Hepatocyte (in vitro differentiated cells): ENCODE data around the gene RELL1. TPM values are rescaled to one million over a fixed set of nuclear protein-coding genes. Genes with fewer than 3 reads are reported as not detected.

ENCODE experiments used
- DNase-seq: peaks from one replicate; pipeline ENCODE4 v3.0.0-alpha.2; 2016; ENCODE audit warnings: low spot score
- H2AFZ ChIP-seq: fragments of 200-600 bp; sonication (generic); 2 replicates; pipeline ENCODE4 v1.6.0; 2016; ENCODE audit warnings: antibody characterized with exemption, mild to moderate bottlenecking
- H3K27ac ChIP-seq: fragments of 200-600 bp; sonication (generic); 2 replicates; pipeline ENCODE4 v1.5.1; 2016; ENCODE audit warnings: mild to moderate bottlenecking
- H3K27me3 ChIP-seq: fragments of 200-600 bp; sonication (generic); 2 replicates; pipeline ENCODE4 v1.6.1; 2016
- H3K36me3 ChIP-seq: fragments of 200-600 bp; sonication (generic); replicated peaks from 2 replicates; pipeline ENCODE4 v1.5.1; 2016; ENCODE audit warnings: low read depth; ENCODE audit not compliant: insufficient read depth
- H3K4me1 ChIP-seq: fragments of 200-600 bp; sonication (generic); 2 replicates; pipeline ENCODE4 v1.5.1; 2016; ENCODE audit warnings: mild to moderate bottlenecking, moderate library complexity; ENCODE audit not compliant: insufficient read depth
- H3K4me2 ChIP-seq: fragments of 200-600 bp; sonication (generic); 2 replicates; pipeline ENCODE4 v1.6.0; 2016
- H3K4me3 ChIP-seq: fragments of 200-600 bp; sonication (generic); 2 replicates; pipeline ENCODE4 v1.5.1; 2016; ENCODE audit warnings: mild to moderate bottlenecking
- H3K79me2 ChIP-seq: fragments of 200-600 bp; sonication (generic); 2 replicates; pipeline ENCODE4 v1.6.0; 2017; ENCODE audit warnings: mild to moderate bottlenecking
- H3K9me2 ChIP-seq: fragments of 200-600 bp; sonication (generic); replicated peaks from 2 replicates; pipeline ENCODE4 v1.6.0; 2017; ENCODE audit warnings: mild to moderate bottlenecking; ENCODE audit not compliant: insufficient read depth
- H3K9me3 ChIP-seq: fragments of 200-600 bp; sonication (generic); 2 replicates; pipeline ENCODE4 v1.5.1; 2016; ENCODE audit warnings: low read depth, mild to moderate bottlenecking
- H4K20me1 ChIP-seq: fragments of 200-600 bp; sonication (generic); 2 replicates; pipeline ENCODE4 v1.6.0; 2016; ENCODE audit warnings: mild to moderate bottlenecking; ENCODE audit not compliant: insufficient read depth, poor library complexity, severe bottlenecking
- EZH2 ChIP-seq: fragments of 200-600 bp; sonication (generic); IDR thresholded peaks from 2 replicates; pipeline ENCODE4 v1.6.1; 2016; ENCODE audit warnings: antibody characterized with exemption, mild to moderate bottlenecking, borderline replicate concordance
- EZH2phosphoT487 ChIP-seq: fragments of 200-600 bp; sonication (generic); IDR thresholded peaks from one replicate; pipeline ENCODE4 v1.6.1; 2018; ENCODE audit warnings: antibody characterized with exemption, mild to moderate bottlenecking, low read depth, moderate library complexity; ENCODE audit not compliant: unreplicated experiment, severe bottlenecking
- WGBS: methylation state at CpG from one replicate; pipeline ENCODE4 v1.1.6; 2016; ENCODE audit warnings: low lambda C conversion rate; ENCODE audit errors: missing lambda C conversion rate; 5-methylcytosine and 5-hydroxymethylcytosine counted together
- polyA plus RNA-seq: library from polyadenylated mRNA; unstranded; fragments of >200 nt; fragmentation: Nextera tagmentation; extraction: Ambion mirVana; gene quantifications from 2 replicates; pipeline ENCODE4 v1.2.1, GENCODE V29; 2016
- total RNA-seq: library from RNA; depleted of rRNA; stranded (reverse); fragments of >200 nt; gene quantifications from 2 replicates; pipeline ENCODE4 v1.2.3, GENCODE V29; 2014
- TF ChIP-seq, protein P1 (sequence below): fragments of 200-600 bp; sonication (generic); IDR thresholded peaks from 2 replicates; pipeline ENCODE4 v1.5.1; 2016; ENCODE audit warnings: antibody characterized with exemption, mild to moderate bottlenecking; ENCODE audit not compliant: poor library complexity

Gene RELL1
- total and polyA plus RNA-seq, 2 experiments from 2014 or later = 5.5 to 39.8 TPM

DNA sequence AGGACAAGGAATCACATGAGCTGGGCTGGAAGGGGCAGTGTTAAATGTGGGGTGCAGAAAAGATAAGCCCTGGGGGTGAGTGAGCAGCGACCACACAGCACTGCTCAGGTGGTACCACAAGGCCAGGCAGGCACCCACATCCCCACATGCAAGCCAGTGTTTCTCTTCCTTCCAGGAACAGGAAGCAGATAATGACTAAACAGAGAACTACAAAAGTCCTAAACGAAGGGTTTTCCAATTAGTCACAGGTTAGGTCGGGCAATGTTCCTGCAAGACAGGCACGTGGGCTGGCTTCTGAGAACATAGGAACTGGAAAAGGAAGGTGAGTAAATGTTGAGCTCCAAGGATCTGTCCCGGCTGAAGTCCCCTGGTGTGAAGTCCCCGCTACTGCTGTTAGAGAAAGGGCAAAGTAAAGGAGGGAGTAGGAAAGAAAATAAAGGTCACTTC lies 19.5 kb downstream of the RELL1 start:
- Histone ChIP-seq H3K27me3 (no peaks in the 10 kb centered on the region), H3K4me2 (peak overlapping the region; percentile 27), H3K9me3 (no peaks in the 10 kb centered on the region), H3K79me2 (peaks cover 56% of the 10 kb centered on the region), H3K9me2 (no peaks in the 10 kb centered on the region), H3K27ac (peak overlapping the region; percentile 78), H3K4me3 (no peak overlapping the region), H2AFZ (no peak overlapping the region), H4K20me1 (no peaks in the 10 kb centered on the region), H3K36me3 (no peaks in the 10 kb centered on the region), H3K4me1 (peaks cover 48% of the 10 kb centered on the region)
- TF ChIP-seq EZH2phosphoT487 = no peak
- TF ChIP-seq, protein P1, sequence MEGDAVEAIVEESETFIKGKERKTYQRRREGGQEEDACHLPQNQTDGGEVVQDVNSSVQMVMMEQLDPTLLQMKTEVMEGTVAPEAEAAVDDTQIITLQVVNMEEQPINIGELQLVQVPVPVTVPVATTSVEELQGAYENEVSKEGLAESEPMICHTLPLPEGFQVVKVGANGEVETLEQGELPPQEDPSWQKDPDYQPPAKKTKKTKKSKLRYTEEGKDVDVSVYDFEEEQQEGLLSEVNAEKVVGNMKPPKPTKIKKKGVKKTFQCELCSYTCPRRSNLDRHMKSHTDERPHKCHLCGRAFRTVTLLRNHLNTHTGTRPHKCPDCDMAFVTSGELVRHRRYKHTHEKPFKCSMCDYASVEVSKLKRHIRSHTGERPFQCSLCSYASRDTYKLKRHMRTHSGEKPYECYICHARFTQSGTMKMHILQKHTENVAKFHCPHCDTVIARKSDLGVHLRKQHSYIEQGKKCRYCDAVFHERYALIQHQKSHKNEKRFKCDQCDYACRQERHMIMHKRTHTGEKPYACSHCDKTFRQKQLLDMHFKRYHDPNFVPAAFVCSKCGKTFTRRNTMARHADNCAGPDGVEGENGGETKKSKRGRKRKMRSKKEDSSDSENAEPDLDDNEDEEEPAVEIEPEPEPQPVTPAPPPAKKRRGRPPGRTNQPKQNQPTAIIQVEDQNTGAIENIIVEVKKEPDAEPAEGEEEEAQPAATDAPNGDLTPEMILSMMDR = no peak
- TF ChIP-seq EZH2 = no peak
- DNase-seq = peak; percentile 84
- 40% methylated on average over 6 of the region's 6 CpGs for WGBS

GRCh38 chr4:37665333-37666320 lies 20.5 kb downstream of the RELL1 start:
- H3K27ac ChIP-seq = peak overlapping the region; percentile 78
- 80% methylated on average over 10 of the region's 10 CpGs for WGBS
- H3K27me3 ChIP-seq = no peaks in the 10 kb centered on the region
- peaks cover 54% of the 10 kb centered on the region for H3K79me2 ChIP-seq
- DNase-seq = no peak
- peaks cover 53% of the 10 kb centered on the region for H3K4me1 ChIP-seq
- peaks cover 4% of the 10 kb centered on the region for H4K20me1 ChIP-seq
- no peaks in the 10 kb centered on the region for H3K9me3 ChIP-seq
- H2AFZ ChIP-seq = no peak overlapping the region
- no peaks in the 10 kb centered on the region for H3K9me2 ChIP-seq
- H3K4me2 ChIP-seq = peak overlapping the region; percentile 27
- no peaks in the 10 kb centered on the region for H3K36me3 ChIP-seq
- no peak overlapping the region for H3K4me3 ChIP-seq
- TF ChIP-seq, protein P1 = no peak
- TF ChIP-seq EZH2phosphoT487 = no peak
- no peak for TF ChIP-seq EZH2

DNA sequence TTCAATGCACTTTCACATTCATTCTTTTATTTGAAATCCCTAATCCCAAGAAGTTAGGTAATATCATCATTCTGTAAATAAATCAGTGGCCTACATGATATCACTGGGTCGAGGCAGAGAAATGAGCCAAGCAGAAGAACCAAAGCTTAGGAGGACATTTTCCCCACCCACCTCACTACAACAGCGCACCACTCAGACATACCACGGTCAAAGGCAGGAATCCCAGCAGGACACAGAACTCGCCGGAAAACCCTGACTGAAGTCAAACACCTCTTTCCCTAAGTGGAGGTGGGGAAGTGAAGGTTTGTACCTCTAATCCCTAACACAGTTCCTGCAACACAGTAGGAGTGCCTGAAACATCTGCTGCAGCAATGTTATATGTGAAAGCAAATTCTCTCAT lies 21.5 kb downstream of the RELL1 start:
- WGBS = 56% methylated on average over 5 of the region's 5 CpGs
- Histone ChIP-seq H2AFZ (no peak overlapping the region), H3K4me2 (peak overlapping the region; percentile 24)

More for the DNA sequence above, 21.5 kb downstream of the RELL1 start:
- DNase-seq = no peak
- Histone ChIP-seq H3K4me1 (peaks cover 53% of the 10 kb centered on the region), H3K27me3 (no peaks in the 10 kb centered on the region), H3K36me3 (no peaks in the 10 kb centered on the region), H3K9me2 (no peaks in the 10 kb centered on the region), H4K20me1 (peaks cover 4% of the 10 kb centered on the region), H3K79me2 (peaks cover 58% of the 10 kb centered on the region), H3K9me3 (no peaks in the 10 kb centered on the region), H3K27ac (peak overlapping the region; percentile 39), H3K4me3 (no peak overlapping the region)
- TF ChIP-seq, protein P1 = no peak
- TF ChIP-seq EZH2phosphoT487 (no peak), EZH2 (no peak)
